Measurements from ENCODE around the gene DNAJB1. TPM values are rescaled to one million over a fixed set of nuclear protein-coding genes. Genes with fewer than 3 reads are reported as not detected.

DNAJB1 gene
- polyA plus RNA-seq, 6 donors from 2014 or later: 73.1 to 113 (median 75.9) TPM

- Mint-ChIP-seq H3K36me3 (peaks cover 0 to 4% of the 10 kb centered on the region in 2 donors), H3K4me3 (peak overlapping the region; percentile 74 to 91 (median 83)), H3K27ac (peak overlapping the region in 3 of 6 donors; percentile 42 to 65 (median 54)), H3K4me1 (peaks cover 11 to 24% (median 15%) of the 10 kb centered on the region in 3 donors), H3K9me3 (no peaks in the 10 kb centered on the region), H3K27me3 (peaks cover 0 to 4% (median 0%) of the 10 kb centered on the region in 3 donors)
- DNase-seq: no peak
- ATAC-seq (ENCODE audit: low read depth in 2 of 2): no peak
Measured at GRCh38 chr19:14494910-14495671, 23.1 kb downstream of the DNAJB1 start.

DNA sequence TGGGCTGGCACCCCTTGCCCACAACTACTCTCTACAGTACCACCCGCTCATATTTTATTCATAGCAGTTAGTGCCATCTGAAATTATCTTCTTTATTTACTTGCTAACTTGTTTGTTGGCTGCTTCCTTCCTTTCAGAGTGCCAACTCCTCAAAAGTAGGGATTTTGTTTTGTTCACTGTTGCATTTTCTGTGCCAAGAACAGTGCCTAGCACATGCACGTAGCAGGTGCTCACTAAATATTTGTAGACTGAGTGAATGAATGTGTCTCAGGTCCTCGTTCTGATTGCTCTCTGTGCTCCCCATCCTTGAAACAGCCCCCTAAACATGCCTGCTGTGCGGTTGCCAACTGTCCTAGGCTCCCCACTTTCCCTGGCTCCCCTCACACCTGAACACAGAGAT, 23.8 kb downstream of the DNAJB1 start:
- DNase-seq: no peak
- Mint-ChIP-seq H3K27ac (peak overlapping the region in 2 of 6 donors; percentile 37 to 47), H3K4me3 (peak overlapping the region; percentile 57 to 91 (median 63)), H3K36me3 (peaks cover 0 to 4% of the 10 kb centered on the region in 2 donors), H3K4me1 (peaks cover 11 to 24% (median 15%) of the 10 kb centered on the region in 3 donors), H3K27me3 (peaks cover 0 to 4% (median 0%) of the 10 kb centered on the region in 3 donors), H3K9me3 (no peaks in the 10 kb centered on the region)
- ATAC-seq (ENCODE audit: low read depth in 2 of 2): no peak

DNA sequence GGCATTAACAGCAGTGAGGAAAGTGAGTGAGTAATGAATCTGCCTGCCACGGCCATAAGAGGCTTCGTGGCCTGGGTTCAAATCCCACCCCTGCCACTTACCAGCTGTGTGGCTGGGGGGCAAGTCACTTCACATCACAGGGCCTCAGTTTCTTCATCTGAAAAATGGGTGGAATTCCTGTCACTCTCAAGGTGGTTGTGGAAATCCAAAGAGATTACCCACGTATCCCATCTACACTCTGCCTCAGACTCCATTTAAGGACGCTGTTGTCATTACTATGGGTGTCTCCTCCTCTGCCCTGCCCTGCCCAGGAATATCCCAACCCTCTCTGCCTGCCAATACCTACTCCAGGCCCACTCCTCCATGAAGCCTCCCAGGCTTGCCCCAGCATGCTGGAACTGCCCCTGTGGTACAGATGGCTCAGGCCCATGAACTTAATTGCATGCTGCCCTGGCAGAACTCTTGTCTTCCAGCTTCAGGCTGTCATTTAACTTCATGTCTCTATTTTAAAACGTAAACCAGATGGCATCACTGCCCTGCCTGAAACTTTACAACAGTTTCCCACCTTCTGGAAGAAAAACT, 25.4 kb downstream of the DNAJB1 start:
- Mint-ChIP-seq H3K4me1 (peaks cover 11 to 24% (median 15%) of the 10 kb centered on the region in 3 donors), H3K9me3 (no peaks in the 10 kb centered on the region), H3K27me3 (peaks cover 0 to 4% (median 0%) of the 10 kb centered on the region in 3 donors), H3K4me3 (peak overlapping the region in 2 of 8 donors; percentile 16 to 47), H3K36me3 (peaks cover 0 to 4% of the 10 kb centered on the region in 2 donors), H3K27ac (peak overlapping the region in 4 of 6 donors; percentile 36 to 91 (median 48))
- DNase-seq (no peak), ATAC-seq (ENCODE audit: low read depth in 2 of 2) (no peak)

DNA sequence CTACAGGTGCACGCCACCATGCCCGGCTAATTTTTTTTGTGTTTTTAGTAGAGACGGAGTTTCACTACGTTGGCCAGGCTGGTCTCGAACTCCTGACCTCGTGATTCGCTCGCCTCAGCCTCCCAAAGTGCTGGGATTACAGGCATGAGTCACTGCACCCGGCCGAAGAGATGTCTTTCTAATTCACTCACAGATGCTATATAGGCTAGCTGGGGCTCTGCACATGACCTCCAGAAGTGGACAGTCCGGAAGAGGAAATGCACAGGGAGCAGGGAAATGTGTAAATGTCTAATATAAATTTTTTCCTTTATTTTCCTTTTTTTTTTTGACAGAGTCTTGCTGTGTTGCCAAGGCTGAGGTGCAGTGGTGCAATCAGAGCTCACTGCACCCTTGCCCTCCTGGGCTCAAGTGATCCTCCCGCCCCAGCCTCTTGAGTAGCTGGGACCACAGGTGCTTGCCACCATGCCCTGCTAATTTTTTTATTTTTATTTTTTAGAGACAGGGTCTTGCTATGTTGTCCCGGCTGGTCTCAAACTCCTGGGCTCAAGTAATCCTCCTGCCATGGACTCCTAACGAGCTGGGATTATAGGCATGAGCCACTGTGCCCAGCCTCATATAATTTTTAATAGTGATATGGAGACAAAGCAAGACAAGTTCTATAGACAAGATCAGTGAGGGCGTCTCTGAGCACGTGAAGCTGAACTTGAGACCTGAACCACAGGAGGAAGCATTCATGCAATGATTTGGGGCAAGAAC, 30.6 kb downstream of the DNAJB1 start:
- no peak for ATAC-seq (ENCODE audit: low read depth in 2 of 2)
- Mint-ChIP-seq H3K27me3 (no peaks in the 10 kb centered on the region), H3K9me3 (no peaks in the 10 kb centered on the region), H3K4me3 (no peak overlapping the region), H3K4me1 (peaks cover 3% of the 10 kb centered on the region in 3 donors), H3K27ac (peak overlapping the region in 1 of 6 donors; percentile 29), H3K36me3 (peaks cover 0 to 4% of the 10 kb centered on the region in 2 donors)
- no peak for DNase-seq

GRCh38 chr19:14482172-14482941, 35.8 kb downstream of the DNAJB1 start:
- no peak for DNase-seq
- no peaks in the 10 kb centered on the region for H3K9me3 Mint-ChIP-seq
- peaks cover 0 to 3% (median 3%) of the 10 kb centered on the region in 3 donors for H3K4me1 Mint-ChIP-seq
- H3K27me3 Mint-ChIP-seq: peaks cover 0 to 5% (median under 1%) of the 10 kb centered on the region in 3 donors
- no peak for ATAC-seq (ENCODE audit: low read depth in 2 of 2)
- no peak overlapping the region for H3K4me3 Mint-ChIP-seq
- H3K36me3 Mint-ChIP-seq: no peaks in the 10 kb centered on the region
- H3K27ac Mint-ChIP-seq: no peak overlapping the region

DNA sequence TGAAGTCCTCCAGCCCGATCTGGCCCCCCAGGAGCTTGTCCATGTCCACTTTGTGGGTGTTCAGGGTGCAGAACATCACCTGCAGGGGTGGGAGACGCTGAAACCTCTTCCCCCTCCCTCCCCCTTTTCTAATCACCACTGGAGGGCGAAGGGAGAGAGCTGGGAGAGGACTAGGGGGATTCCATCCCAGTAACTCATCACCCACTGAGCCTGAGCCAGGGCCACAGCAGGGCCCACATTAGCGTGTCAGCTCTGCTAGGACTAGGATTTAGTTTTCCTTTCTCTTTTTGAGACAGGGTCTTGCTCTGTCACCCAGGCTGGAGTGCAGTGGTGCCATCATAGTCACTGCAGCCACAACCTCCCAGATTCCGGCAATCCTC, 37.5 kb downstream of the DNAJB1 start:
- Mint-ChIP-seq H3K27ac (no peak overlapping the region), H3K4me1 (peaks cover 0 to 6% (median 1%) of the 10 kb centered on the region in 3 donors), H3K9me3 (no peaks in the 10 kb centered on the region), H3K36me3 (no peaks in the 10 kb centered on the region), H3K4me3 (no peak overlapping the region), H3K27me3 (peaks cover 4 to 22% (median 17%) of the 10 kb centered on the region in 3 donors)
- ATAC-seq (ENCODE audit: low read depth in 2 of 2) (no peak), DNase-seq (no peak)

GRCh38 chr19:14479975-14480699, 38.1 kb downstream of the DNAJB1 start:
- peaks cover 3 to 6% (median 5%) of the 10 kb centered on the region in 3 donors for H3K4me1 Mint-ChIP-seq
- peaks cover 4 to 28% (median 23%) of the 10 kb centered on the region in 3 donors for H3K27me3 Mint-ChIP-seq
- H3K27ac Mint-ChIP-seq: no peak overlapping the region
- ATAC-seq (ENCODE audit: low read depth in 2 of 2) (peak; percentile 74), DNase-seq (peak; percentile 57)
- H3K4me3 Mint-ChIP-seq: no peak overlapping the region
- H3K9me3 Mint-ChIP-seq: no peaks in the 10 kb centered on the region
- no peaks in the 10 kb centered on the region for H3K36me3 Mint-ChIP-seq

DNA sequence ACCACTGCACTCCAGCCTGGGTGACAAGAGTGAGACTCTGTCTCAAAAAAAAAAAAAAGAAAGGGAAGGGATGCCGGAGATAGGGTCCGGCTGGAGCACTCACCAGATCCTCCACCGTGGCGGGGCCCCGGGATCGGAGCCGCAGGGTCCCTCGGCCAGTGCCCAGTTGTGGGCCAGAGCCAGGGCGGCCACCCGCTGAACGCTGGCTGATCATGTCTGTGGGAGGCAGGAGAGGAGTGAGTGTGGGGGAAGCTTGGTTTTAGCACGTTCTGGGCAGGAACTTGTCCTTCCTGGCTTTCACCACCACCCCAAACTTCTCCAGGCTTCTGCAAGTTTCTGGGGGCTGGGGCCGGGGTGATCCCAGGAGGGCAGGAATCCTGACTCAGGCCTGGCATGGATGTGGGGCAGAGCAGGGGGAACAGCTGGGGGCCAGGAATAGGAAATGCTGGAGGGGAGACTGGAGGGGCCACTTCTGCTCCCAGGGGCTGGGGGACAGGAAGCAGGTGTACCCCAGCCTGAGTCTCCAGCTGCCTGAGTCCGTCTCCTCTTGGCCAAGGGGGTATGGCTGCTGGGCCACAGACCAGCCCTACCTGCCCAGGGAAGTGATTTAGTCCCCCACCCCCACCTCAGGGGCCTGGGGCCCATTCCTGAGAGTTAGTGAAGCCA, 38.8 kb downstream of the DNAJB1 start:
- Mint-ChIP-seq H3K27ac (no peak overlapping the region), H3K27me3 (peaks cover 9 to 34% (median 30%) of the 10 kb centered on the region in 3 donors), H3K36me3 (no peaks in the 10 kb centered on the region), H3K9me3 (no peaks in the 10 kb centered on the region), H3K4me3 (peak overlapping the region in 1 of 8 donors; percentile 47), H3K4me1 (peaks cover 8 to 12% (median 11%) of the 10 kb centered on the region in 3 donors)
- DNase-seq (no peak), ATAC-seq (ENCODE audit: low read depth in 2 of 2) (no peak)

GRCh38 chr19:14478113-14478545, 40.1 kb downstream of the DNAJB1 start:
- H3K4me1 Mint-ChIP-seq: peaks cover 10 to 16% (median 14%) of the 10 kb centered on the region in 3 donors

DNA sequence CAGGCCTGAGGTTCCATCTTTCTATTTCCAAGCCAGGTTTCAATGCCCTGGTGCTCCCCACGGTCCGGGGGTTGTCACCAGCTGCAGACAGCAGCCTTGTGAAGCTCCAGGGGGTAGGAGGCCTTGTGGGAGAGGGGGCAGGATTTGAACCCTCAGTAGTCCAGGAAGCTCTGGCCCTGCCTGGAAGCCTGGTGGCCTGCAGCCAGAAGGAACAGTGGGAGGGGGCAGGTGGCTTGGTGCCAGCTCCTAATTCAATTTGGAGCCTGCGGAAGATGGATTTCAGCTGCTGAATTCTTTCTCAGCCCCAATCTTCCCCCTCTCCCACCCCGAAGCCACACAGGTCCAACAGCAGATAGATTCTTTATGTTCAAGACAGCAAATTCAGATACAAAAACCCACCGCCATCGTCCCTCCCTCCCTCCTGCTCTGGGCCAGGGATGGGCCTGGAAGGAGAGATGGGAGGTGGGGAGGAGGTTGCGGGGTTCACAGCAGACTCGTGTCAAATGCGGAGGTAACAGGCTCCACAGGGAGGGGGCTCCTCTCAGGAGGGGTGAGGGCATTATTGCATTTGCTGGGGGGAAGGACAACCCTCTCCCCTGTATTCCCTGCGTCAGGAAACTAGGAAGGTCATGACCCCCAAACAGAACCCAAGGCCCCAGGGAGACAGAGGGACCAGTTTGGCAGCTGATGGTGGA, 40.6 kb downstream of the DNAJB1 start:
- H3K27ac Mint-ChIP-seq: no peak overlapping the region
- DNase-seq (no peak), ATAC-seq (ENCODE audit: low read depth in 2 of 2) (no peak)
- no peak overlapping the region for H3K4me3 Mint-ChIP-seq
- H3K4me1 Mint-ChIP-seq: peaks cover 16 to 21% (median 20%) of the 10 kb centered on the region in 3 donors
- H3K27me3 Mint-ChIP-seq: peaks cover 18 to 46% (median 42%) of the 10 kb centered on the region in 3 donors
- H3K36me3 Mint-ChIP-seq: no peaks in the 10 kb centered on the region
- H3K9me3 Mint-ChIP-seq: no peaks in the 10 kb centered on the region

More at GRCh38 chr19:14478113-14478545, 40.1 kb downstream of the DNAJB1 start:
- Mint-ChIP-seq H3K27me3 (peaks cover 14 to 41% (median 37%) of the 10 kb centered on the region in 3 donors), H3K27ac (peak overlapping the region in 1 of 6 donors; percentile 18), H3K9me3 (no peaks in the 10 kb centered on the region), H3K36me3 (no peaks in the 10 kb centered on the region), H3K4me3 (no peak overlapping the region)
- DNase-seq (no peak), ATAC-seq (ENCODE audit: low read depth in 2 of 2) (no peak)

DNA sequence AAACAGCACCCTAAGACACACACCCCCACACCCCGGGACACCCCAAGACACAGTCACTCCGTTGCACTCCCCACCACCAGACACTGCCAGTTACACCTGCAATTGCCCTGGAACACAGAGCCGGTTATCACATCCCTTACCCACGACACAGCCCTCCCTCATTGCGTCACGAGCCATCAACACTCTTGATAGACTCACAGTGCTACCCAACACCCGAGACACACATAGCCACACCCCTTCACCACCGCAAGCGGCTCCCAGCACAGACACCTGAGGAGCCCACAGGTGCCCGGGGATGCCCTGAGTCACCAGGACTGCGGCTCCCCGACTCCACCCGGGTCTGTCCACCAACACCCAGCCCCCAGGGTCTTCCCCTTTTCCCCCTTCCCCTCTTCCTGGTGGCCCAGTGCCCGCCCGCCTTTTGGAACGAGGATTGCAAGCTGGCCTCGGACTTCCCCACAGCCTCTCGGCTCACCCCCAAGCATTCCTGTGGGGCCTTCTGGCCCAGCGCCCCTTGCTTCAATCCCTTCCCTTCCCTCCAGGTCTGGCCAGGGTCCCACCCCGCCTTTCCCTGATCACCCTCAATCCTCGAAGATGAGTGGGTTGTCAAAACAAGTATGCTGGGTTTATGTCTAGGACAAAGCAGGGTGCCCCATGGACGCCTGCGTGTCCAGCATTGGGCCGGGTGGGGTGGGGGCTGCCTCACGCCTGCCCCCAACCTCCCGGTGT, 41.4 kb downstream of the DNAJB1 start:
- peaks cover 18 to 51% (median 43%) of the 10 kb centered on the region in 3 donors for H3K27me3 Mint-ChIP-seq
- DNase-seq: no peak
- ATAC-seq (ENCODE audit: low read depth in 2 of 2): no peak
- H3K4me1 Mint-ChIP-seq: peaks cover 16 to 27% (median 26%) of the 10 kb centered on the region in 3 donors
- no peaks in the 10 kb centered on the region for H3K36me3 Mint-ChIP-seq
- H3K27ac Mint-ChIP-seq: no peak overlapping the region
- no peaks in the 10 kb centered on the region for H3K9me3 Mint-ChIP-seq
- peak overlapping the region in 1 of 8 donors; percentile 35 for H3K4me3 Mint-ChIP-seq
